ENCODE measurements around the gene LRRC45.

- TF ChIP-seq POLR2A (IDR thresholded peaks at IDR 0.05), result no peak
- TF ChIP-seq CTCF (IDR thresholded peaks at IDR 0.05), result no peak
Measured at GRCh38 chr17:81996232-81996756, 26.8 kb upstream of the LRRC45 start.
